Measurements from ENCODE around the gene IRF2BPL. TPM values are rescaled to one million over a fixed set of nuclear protein-coding genes. Genes with fewer than 3 reads are reported as not detected.

IRF2BPL gene
- total RNA-seq, 4 donors from 2014 or later = 58.6 to 105 (median 98.4) TPM

DNA sequence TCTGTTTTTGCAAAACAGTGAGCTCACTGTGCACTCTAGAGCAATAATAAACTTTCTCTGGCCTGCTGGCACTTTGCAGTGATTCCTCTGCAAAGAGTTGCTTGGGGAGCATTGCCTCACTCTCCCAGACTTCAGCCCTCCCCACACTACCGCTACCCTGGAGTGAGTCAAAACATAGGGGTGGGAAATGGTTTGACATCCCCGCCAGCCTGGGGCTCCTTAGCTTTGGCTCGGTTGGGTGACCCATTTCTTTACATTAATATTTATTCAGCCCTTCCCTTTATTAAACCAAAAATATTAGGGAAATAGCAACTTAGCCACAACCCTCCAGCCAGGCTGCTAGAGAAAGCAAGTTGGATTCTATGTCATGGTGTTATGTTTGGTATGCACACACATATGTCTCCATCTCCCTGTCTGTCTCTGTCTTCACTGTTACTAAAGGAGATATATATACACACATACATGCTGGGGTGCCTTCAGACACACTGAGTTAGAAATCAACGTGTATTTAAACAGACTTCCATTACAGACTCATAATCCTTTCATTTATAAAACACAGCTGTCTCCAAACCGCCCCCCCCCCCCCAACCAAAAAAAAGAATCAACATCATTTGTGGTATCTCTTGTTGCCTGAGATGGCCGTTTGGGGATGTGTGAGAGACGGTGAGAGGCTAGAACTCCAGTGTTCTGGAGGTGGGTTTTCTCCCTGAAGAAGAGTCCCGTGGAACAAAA is 3.4 kb upstream of the IRF2BPL start:
- Histone ChIP-seq H3K27ac (replicated peaks in 1 of 4) (peak overlapping the region; percentile 98 to 100 (median 100)), H3K4me3 (peak overlapping the region; percentile 64 to 68 (median 66)), H3K4me1 (peaks cover 57 to 79% (median 75%) of the 10 kb centered on the region in 4 donors), H3K27me3 (no peaks in the 10 kb centered on the region), H3K9me3 (no peaks in the 10 kb centered on the region), H3K36me3 (no peaks in the 10 kb centered on the region)
- WGBS = 24% methylated on average over 8 of the region's 8 CpGs
- DNase-seq (ENCODE audit: extremely low spot score) = no peak
- intact Hi-C loops (cut with DNase I) = no loop called here
- TF ChIP-seq POLR2A (IDR thresholded peaks at IDR 0.05; ENCODE audit: low read depth) (no peak), EP300 (IDR thresholded peaks at IDR 0.05) (no peak), POLR2AphosphoS5 (IDR thresholded peaks at IDR 0.05) (peak; percentile 60 to 78)
- TF ChIP-seq, protein P1, sequence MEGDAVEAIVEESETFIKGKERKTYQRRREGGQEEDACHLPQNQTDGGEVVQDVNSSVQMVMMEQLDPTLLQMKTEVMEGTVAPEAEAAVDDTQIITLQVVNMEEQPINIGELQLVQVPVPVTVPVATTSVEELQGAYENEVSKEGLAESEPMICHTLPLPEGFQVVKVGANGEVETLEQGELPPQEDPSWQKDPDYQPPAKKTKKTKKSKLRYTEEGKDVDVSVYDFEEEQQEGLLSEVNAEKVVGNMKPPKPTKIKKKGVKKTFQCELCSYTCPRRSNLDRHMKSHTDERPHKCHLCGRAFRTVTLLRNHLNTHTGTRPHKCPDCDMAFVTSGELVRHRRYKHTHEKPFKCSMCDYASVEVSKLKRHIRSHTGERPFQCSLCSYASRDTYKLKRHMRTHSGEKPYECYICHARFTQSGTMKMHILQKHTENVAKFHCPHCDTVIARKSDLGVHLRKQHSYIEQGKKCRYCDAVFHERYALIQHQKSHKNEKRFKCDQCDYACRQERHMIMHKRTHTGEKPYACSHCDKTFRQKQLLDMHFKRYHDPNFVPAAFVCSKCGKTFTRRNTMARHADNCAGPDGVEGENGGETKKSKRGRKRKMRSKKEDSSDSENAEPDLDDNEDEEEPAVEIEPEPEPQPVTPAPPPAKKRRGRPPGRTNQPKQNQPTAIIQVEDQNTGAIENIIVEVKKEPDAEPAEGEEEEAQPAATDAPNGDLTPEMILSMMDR (IDR thresholded peaks at IDR 0.05) = no peak

DNA sequence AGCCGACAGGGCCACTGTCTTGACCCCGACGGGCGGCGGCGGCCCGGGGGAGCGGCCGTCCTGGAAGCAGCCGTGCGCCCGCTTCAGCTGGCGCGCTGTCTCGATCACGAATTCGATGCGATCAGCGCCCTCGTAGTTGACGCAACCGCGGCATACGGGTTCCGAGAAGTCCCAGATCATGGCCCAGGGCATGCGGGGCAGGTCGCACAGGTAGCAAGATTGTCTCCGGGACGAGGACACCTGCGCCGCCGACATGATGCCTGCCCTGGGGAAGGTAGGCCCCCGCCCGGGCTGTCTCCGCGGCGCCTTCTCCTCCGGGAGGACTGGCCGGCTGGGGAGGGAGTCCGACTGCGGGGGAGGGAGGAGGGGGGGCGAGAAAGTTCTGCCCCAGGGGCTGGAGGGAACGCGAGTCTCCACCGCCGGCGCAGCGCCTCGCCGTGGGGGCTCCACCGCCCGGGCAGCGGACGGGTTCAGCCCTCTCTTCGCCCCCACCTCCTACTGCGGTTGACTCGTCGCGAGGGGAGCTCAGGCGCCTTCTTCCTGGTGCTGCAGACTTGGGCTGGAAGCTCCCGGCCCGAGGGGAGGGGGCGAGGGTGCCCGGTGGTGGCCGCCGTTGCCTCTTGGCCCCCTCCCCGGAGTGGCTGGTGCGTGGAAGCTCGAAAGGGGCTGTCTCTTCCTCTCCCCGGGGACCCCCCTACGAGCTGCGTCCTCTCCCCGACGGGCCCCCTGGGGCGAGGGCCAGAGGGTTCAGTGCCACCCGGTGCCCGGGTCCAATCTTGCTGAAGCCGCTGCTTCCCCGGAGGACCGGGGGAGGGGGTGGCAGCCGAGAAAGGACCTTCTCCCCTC is 747 bp downstream of the IRF2BPL start:
- Histone ChIP-seq H3K27ac (replicated peaks in 1 of 4) (peak overlapping the region; percentile 98 to 100 (median 100)), H3K4me3 (peak overlapping the region; percentile 79 to 93 (median 86)), H3K4me1 (peaks cover 70 to 82% (median 79%) of the 10 kb centered on the region in 4 donors), H3K36me3 (peaks cover 0 to 27% (median 12%) of the 10 kb centered on the region in 4 donors), H3K9me3 (no peaks in the 10 kb centered on the region), H3K27me3 (no peaks in the 10 kb centered on the region)
- TF ChIP-seq, protein P1 (IDR thresholded peaks at IDR 0.05) = peak; percentile 3 to 31 (median 15)
- TF ChIP-seq EP300 (IDR thresholded peaks at IDR 0.05) (no peak), POLR2A (IDR thresholded peaks at IDR 0.05; ENCODE audit: low read depth) (peak; percentile 24), POLR2AphosphoS5 (IDR thresholded peaks at IDR 0.05) (peak in 1 of 2 donors; percentile 82)
- intact Hi-C loops (cut with DNase I) = loop anchor here (5.0 kb wide), 2 partner anchors 70 to 110 kb away; no protein-coding TSS in a partner anchor
- WGBS = no CpG with 5 or more reads among the region's 81 CpGs
- DNase-seq (ENCODE audit: extremely low spot score) = no peak

DNA sequence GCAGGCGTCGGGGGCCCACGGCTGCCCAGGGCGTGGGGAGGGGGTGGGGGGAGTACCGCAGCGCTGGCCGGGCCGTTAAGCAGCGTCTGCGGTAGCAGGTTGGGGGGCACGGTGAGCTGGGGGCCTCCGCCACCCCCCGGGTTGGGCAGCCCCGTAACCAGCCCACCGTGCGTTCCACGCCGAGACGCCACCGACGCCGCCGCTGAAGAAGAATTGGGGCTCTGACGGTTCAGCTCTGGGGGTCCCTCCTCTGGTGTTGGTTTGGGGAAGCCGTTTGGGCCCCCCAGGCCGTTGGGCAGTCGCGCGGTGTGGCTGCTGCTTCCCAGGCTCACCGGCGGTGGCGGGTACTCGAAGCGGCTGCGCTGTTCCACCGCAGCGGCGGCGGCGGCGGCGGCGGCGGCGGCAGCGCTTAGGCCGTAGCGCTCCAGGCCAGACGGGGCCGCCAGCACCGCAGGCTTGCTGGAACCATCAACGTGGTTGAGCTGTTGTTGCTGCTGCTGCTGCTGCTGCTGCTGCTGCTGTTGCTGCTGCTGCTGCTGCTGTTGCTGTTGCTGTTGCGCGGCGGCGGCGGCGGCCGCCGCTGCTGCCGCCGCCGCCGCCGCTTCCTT is 1.5 kb downstream of the IRF2BPL start:
- no peak for TF ChIP-seq POLR2AphosphoS5 (IDR thresholded peaks at IDR 0.05)
- TF ChIP-seq, protein P1 (IDR thresholded peaks at IDR 0.05) = peak in 1 of 3 experiments; percentile 34
- peaks cover 0 to 27% (median 12%) of the 10 kb centered on the region in 4 donors for H3K36me3 ChIP-seq
- H3K27ac ChIP-seq (replicated peaks in 1 of 4) = peak overlapping the region; percentile 98 to 100 (median 100)
- H3K27me3 ChIP-seq = no peaks in the 10 kb centered on the region
- H3K4me3 ChIP-seq = peak overlapping the region; percentile 79 to 93 (median 86)
- WGBS = 3% methylated on average over 26 of the region's 65 CpGs
- intact Hi-C loops (cut with DNase I) = loop anchor here (5.0 kb wide), 2 partner anchors 70 to 110 kb away; no protein-coding TSS in a partner anchor
- no peaks in the 10 kb centered on the region for H3K9me3 ChIP-seq
- DNase-seq (ENCODE audit: extremely low spot score) = no peak
- H3K4me1 ChIP-seq = peaks cover 70 to 82% (median 79%) of the 10 kb centered on the region in 4 donors

DNA sequence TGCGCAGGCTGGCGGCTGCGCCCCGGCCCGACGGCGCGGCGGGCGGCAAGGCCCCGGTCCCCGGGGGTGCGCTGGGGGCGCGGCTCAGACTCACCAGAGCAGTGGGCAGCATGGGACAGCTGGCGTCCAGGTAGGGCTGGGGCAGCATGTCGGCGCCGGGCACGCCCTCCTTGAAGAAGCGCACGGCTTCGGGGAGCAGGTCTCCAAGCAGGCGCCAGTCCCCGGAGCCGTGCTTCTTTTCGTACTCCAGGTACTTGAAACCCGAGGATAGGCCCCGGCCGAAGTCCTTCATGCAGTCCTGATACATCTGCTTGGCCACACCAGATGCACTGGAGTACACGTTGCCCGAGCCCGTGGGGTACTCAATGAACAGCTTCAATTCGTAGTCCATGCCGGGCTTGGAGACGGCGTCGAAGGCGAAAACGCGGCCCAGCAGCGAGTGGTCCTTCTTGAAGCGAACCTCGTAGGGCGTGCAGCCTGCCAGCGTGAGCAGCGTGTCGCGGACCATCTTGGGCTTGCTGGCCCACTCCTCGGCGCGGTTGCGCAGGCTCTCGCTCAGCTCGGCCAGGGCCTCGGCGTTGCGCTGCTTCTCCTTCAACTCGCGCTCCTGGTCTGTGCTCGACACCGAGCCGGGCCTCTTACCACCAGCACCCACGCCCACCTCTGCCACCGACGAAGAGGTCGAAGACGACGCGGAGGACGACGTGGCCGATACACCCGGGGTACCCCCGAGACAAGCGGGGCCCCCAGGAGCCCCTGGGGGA is 2.2 kb downstream of the IRF2BPL start:
- Histone ChIP-seq H3K36me3 (peaks cover 0 to 27% (median 12%) of the 10 kb centered on the region in 4 donors), H3K27me3 (no peaks in the 10 kb centered on the region), H3K27ac (replicated peaks in 1 of 4) (peak overlapping the region; percentile 98 to 100 (median 100)), H3K9me3 (no peaks in the 10 kb centered on the region), H3K4me3 (peak overlapping the region; percentile 79 to 93 (median 86)), H3K4me1 (peaks cover 68 to 78% (median 76%) of the 10 kb centered on the region in 4 donors)
- intact Hi-C loops (cut with DNase I) = loop anchor here (5.0 kb wide), 2 partner anchors 69 to 109 kb away; no protein-coding TSS in a partner anchor
- WGBS = 42% methylated on average over 21 of the region's 76 CpGs
- TF ChIP-seq, protein P1 (IDR thresholded peaks at IDR 0.05) = no peak
- TF ChIP-seq POLR2AphosphoS5 (IDR thresholded peaks at IDR 0.05) = peak in 1 of 2 donors; percentile 51
- TF ChIP-seq EP300 (IDR thresholded peaks at IDR 0.05) = no peak
- TF ChIP-seq POLR2A (IDR thresholded peaks at IDR 0.05; ENCODE audit: low read depth) = no peak
- no peak for DNase-seq (ENCODE audit: extremely low spot score)
